HepG2 (cell line): ENCODE results near the gene TOP1. TPM values are rescaled to one million over a fixed set of nuclear protein-coding genes. Genes with fewer than 3 reads are reported as not detected.

ENCODE experiments used
- ARNT ChIP-seq: fragments of 450-650 bp; IDR thresholded peaks from 2 replicates; pipeline ENCODE4 v1.6.1; 2017
- FOXK1 ChIP-seq: sonication (generic); formaldehyde crosslinking; IDR thresholded peaks from 2 replicates; pipeline ENCODE4 v1.4.0; 2020; ENCODE audit warnings: low read depth, missing genetic modification reagents, borderline replicate concordance
- HNF4G ChIP-seq, 2 experiments: sonication (generic) in 1 of 2; formaldehyde crosslinking in 1 of 2; IDR thresholded peaks; 2 replicates each; pipeline versions ENCODE4 v1.4.0 to v1.6.1; 2011 to 2020; ENCODE audit warnings: borderline replicate concordance in 2 of 2, low read depth in 2 of 2, mild to moderate bottlenecking in 2 of 2, low read length in 1 of 2, missing genetic modification reagents in 1 of 2, moderate library complexity in 1 of 2
- KLF13 ChIP-seq: sonication (generic); formaldehyde crosslinking; IDR thresholded peaks from 2 replicates; pipeline ENCODE4 v1.4.0; 2020; ENCODE audit warnings: mild to moderate bottlenecking, missing genetic modification reagents
- MIER3 ChIP-seq: IDR thresholded peaks from 2 replicates; pipeline ENCODE4 v1.6.1; 2016; ENCODE audit warnings: missing compliant biosample characterization, borderline replicate concordance
- POLR2AphosphoS5 ChIP-seq: IDR thresholded peaks from 2 replicates; pipeline ENCODE4 v1.6.1; 2012; ENCODE audit warnings: low read depth, low read length
- RFX3 ChIP-seq: IDR thresholded peaks from 2 replicates; pipeline ENCODE4 v1.6.1; 2016; ENCODE audit warnings: missing biosample characterization, missing genetic modification reagents
- ZNF382 ChIP-seq: sonication (generic); formaldehyde crosslinking; IDR thresholded peaks from 2 replicates; pipeline ENCODE4 v1.5.0; 2020; ENCODE audit warnings: missing genetic modification reagents, mild to moderate bottlenecking, borderline replicate concordance
- ZNF598 ChIP-seq: sonication (generic); formaldehyde crosslinking; IDR thresholded peaks from 2 replicates; pipeline ENCODE4 v1.5.1; 2020; ENCODE audit warnings: mild to moderate bottlenecking, missing genetic modification reagents, borderline replicate concordance
- polyA plus RNA-seq, 8 experiments: library from polyadenylated mRNA; depleted of rRNA in 3 of 8; stranded (reverse) in 7 of 8; unstranded in 1 of 8; fragments of >200 nt; fragmentation: Illumina TruSeq in 4 of 8; extraction: Trizol in 4 of 8; gene quantifications; 2 replicates each; pipeline versions ENCODE4 v1.2.1 to v1.2.3, GENCODE V29; 2011 to 2016; ENCODE audit warnings: low read depth in 4 of 8, missing spikeins in 1 of 8, mixed read lengths in 1 of 8; ENCODE audit not compliant: insufficient read depth in 1 of 8
- total RNA-seq, 5 experiments: library from RNA; depleted of rRNA; stranded (reverse); fragments of >200 nt; fragmentation: Illumina TruSeq; extraction: Trizol; gene quantifications; 2 replicates each; pipeline ENCODE4 v1.2.3, GENCODE V29; 2016; ENCODE audit warnings: low read depth in 1 of 5
- TF ChIP-seq, protein P1 (sequence below): sonication (generic); formaldehyde crosslinking; IDR thresholded peaks from 2 replicates; pipeline ENCODE4 v1.4.0; 2020; ENCODE audit warnings: missing genetic modification reagents, borderline replicate concordance
- TF ChIP-seq, protein P2 (sequence below): sonication (generic); formaldehyde crosslinking; IDR thresholded peaks from 2 replicates; pipeline ENCODE4 v1.9.0; 2021; ENCODE audit warnings: mild to moderate bottlenecking, missing genetic modification reagents
- TF ChIP-seq, protein P3 (sequence below): sonication (generic); formaldehyde crosslinking; conservative IDR thresholded peaks from 2 replicates; pipeline ENCODE4 v1.5.0; 2020; ENCODE audit warnings: missing genetic modification reagents
- TF ChIP-seq, protein P4 (sequence below): sonication (generic); formaldehyde crosslinking; IDR thresholded peaks from 2 replicates; pipeline ENCODE4 v1.5.0; 2020; ENCODE audit warnings: missing genetic modification reagents, mild to moderate bottlenecking, borderline replicate concordance

Gene TOP1
- total and polyA plus RNA-seq, 2 of the 13 experiments (the other 11 are each of a cell fraction or from before 2014, with no cell fraction given), result 10.2 to 19.4 TPM

DNA sequence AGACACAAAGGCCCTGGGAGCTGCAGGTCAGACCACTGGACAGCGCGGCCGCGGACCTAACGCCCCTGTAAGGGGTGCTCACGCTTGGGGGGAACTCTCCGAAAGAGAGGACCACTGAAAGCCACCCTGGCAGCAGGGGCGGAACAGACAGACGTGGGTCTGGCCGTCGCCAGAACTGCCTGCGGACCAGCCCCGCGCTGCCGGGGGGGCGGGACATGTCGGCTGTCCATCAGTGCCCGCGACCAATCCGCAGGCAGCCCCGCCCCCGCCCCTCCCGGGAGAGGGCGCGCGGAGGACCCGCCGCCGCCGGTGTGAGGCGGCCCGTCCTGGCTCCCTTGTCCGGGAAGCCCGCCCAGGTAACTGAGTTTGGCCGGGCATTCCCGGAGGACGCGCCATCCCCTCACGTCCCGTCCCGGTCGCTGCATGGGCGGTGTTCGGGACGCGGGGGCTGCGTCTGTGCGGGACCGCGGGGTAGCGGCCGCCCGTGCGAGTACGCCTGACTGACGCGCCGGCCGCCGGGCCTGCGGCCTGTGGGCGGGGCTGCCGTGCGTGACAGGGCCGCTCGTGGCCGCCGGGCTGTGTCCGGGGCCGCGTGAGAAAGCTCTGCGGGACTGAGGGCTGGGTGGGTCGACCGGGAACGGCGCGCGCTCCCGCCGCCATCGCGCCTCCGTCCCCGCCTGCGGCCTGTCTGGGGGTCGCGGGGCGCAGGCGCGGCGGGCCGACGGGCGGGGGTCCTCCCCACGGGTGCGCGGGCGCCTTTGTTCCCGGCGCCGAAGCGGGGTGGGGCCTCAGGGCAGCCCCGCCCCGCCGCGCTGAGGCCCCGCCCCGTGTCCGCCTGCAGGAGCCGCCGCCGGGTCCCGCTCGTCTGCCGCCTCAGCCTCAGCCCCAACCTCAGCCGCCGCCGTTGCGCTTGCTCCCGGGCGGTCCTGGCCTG is 108.3 kb downstream of the TOP1 start, which contains the start of gene PLCG1 (continued):
- no peak for TF ChIP-seq KLF13
- TF ChIP-seq FOXK1 (CRISPR knock-in tag), result peak; percentile 11; the same call in 1 of the 2 replicates
- TF ChIP-seq, protein P1, sequence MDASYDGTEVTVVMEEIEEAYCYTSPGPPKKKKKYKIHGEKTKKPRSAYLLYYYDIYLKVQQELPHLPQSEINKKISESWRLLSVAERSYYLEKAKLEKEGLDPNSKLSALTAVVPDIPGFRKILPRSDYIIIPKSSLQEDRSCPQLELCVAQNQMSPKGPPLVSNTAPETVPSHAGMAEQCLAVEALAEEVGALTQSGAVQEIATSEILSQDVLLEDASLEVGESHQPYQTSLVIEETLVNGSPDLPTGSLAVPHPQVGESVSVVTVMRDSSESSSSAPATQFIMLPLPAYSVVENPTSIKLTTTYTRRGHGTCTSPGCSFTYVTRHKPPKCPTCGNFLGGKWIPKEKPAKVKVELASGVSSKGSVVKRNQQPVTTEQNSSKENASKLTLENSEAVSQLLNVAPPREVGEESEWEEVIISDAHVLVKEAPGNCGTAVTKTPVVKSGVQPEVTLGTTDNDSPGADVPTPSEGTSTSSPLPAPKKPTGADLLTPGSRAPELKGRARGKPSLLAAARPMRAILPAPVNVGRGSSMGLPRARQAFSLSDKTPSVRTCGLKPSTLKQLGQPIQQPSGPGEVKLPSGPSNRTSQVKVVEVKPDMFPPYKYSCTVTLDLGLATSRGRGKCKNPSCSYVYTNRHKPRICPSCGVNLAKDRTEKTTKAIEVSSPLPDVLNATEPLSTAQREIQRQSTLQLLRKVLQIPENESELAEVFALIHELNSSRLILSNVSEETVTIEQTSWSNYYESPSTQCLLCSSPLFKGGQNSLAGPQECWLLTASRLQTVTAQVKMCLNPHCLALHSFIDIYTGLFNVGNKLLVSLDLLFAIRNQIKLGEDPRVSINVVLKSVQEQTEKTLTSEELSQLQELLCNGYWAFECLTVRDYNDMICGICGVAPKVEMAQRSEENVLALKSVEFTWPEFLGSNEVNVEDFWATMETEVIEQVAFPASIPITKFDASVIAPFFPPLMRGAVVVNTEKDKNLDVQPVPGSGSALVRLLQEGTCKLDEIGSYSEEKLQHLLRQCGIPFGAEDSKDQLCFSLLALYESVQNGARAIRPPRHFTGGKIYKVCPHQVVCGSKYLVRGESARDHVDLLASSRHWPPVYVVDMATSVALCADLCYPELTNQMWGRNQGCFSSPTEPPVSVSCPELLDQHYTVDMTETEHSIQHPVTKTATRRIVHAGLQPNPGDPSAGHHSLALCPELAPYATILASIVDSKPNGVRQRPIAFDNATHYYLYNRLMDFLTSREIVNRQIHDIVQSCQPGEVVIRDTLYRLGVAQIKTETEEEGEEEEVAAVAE, result no peak; the same call in 1 of the 2 replicates
- TF ChIP-seq, protein P2, sequence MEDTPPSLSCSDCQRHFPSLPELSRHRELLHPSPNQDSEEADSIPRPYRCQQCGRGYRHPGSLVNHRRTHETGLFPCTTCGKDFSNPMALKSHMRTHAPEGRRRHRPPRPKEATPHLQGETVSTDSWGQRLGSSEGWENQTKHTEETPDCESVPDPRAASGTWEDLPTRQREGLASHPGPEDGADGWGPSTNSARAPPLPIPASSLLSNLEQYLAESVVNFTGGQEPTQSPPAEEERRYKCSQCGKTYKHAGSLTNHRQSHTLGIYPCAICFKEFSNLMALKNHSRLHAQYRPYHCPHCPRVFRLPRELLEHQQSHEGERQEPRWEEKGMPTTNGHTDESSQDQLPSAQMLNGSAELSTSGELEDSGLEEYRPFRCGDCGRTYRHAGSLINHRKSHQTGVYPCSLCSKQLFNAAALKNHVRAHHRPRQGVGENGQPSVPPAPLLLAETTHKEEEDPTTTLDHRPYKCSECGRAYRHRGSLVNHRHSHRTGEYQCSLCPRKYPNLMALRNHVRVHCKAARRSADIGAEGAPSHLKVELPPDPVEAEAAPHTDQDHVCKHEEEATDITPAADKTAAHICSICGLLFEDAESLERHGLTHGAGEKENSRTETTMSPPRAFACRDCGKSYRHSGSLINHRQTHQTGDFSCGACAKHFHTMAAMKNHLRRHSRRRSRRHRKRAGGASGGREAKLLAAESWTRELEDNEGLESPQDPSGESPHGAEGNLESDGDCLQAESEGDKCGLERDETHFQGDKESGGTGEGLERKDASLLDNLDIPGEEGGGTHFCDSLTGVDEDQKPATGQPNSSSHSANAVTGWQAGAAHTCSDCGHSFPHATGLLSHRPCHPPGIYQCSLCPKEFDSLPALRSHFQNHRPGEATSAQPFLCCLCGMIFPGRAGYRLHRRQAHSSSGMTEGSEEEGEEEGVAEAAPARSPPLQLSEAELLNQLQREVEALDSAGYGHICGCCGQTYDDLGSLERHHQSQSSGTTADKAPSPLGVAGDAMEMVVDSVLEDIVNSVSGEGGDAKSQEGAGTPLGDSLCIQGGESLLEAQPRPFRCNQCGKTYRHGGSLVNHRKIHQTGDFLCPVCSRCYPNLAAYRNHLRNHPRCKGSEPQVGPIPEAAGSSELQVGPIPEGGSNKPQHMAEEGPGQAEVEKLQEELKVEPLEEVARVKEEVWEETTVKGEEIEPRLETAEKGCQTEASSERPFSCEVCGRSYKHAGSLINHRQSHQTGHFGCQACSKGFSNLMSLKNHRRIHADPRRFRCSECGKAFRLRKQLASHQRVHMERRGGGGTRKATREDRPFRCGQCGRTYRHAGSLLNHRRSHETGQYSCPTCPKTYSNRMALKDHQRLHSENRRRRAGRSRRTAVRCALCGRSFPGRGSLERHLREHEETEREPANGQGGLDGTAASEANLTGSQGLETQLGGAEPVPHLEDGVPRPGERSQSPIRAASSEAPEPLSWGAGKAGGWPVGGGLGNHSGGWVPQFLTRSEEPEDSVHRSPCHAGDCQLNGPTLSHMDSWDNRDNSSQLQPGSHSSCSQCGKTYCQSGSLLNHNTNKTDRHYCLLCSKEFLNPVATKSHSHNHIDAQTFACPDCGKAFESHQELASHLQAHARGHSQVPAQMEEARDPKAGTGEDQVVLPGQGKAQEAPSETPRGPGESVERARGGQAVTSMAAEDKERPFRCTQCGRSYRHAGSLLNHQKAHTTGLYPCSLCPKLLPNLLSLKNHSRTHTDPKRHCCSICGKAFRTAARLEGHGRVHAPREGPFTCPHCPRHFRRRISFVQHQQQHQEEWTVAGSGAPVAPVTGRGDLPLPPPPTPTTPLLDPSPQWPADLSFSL (CRISPR knock-in tag), result no peak
- TF ChIP-seq HNF4G (IDR thresholded peaks at IDR 0.05; ENCODE audit: borderline replicate concordance, low read depth, low read length), result no peak
- no peak; the same call in none of the 2 replicates for TF ChIP-seq HNF4G (CRISPR knock-in tag; IDR thresholded peaks at IDR 0.05; ENCODE audit: borderline replicate concordance, low read depth)
- TF ChIP-seq ZNF382 (CRISPR knock-in tag), result no peak
- no peak for TF ChIP-seq ARNT
- TF ChIP-seq RFX3 (CRISPR knock-in tag), result no peak
- peak; percentile 80 for TF ChIP-seq POLR2AphosphoS5
- TF ChIP-seq MIER3 (CRISPR knock-in tag), result 0 out of 2 replicates have a peak, but pooled peaks have one; percentile 9
- TF ChIP-seq, protein P3, sequence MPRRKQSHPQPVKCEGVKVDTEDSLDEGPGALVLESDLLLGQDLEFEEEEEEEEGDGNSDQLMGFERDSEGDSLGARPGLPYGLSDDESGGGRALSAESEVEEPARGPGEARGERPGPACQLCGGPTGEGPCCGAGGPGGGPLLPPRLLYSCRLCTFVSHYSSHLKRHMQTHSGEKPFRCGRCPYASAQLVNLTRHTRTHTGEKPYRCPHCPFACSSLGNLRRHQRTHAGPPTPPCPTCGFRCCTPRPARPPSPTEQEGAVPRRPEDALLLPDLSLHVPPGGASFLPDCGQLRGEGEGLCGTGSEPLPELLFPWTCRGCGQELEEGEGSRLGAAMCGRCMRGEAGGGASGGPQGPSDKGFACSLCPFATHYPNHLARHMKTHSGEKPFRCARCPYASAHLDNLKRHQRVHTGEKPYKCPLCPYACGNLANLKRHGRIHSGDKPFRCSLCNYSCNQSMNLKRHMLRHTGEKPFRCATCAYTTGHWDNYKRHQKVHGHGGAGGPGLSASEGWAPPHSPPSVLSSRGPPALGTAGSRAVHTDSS (CRISPR knock-in tag), result no peak
- peak; percentile 88; the same call in 1 of the 2 replicates for TF ChIP-seq ZNF598 (CRISPR knock-in tag)
- TF ChIP-seq, protein P4, sequence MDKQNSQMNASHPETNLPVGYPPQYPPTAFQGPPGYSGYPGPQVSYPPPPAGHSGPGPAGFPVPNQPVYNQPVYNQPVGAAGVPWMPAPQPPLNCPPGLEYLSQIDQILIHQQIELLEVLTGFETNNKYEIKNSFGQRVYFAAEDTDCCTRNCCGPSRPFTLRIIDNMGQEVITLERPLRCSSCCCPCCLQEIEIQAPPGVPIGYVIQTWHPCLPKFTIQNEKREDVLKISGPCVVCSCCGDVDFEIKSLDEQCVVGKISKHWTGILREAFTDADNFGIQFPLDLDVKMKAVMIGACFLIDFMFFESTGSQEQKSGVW (CRISPR knock-in tag), result no peak
